Panc1 (cell line): ENCODE measurements around the gene GPR162. TPM values are rescaled to one million over a fixed set of nuclear protein-coding genes. Genes with fewer than 3 reads are reported as not detected.

Source experiments
- ATAC-seq: fragments of 200-7000 bp; cut with Tn5 transposase; 2 replicates; pipeline ENCODE4 v1.9.1; 2020; ENCODE audit warnings: mild to moderate bottlenecking, moderate library complexity
- BruUV-seq: library from RNA; stranded (reverse); fragments of 400-500 nt; replicated peaks from 2 replicates; lab custom pipeline; 2021; lab: Mats Ljungman, UMichigan
- CTCF ChIA-PET: fragments of 300-600 bp; sonication (Branson Sonifier 250); formaldehyde crosslinking; loops from one replicate; lab custom pipeline; 2022; ENCODE audit warnings: antibody characterized with exemption; lab: Charles Lee
- POLR2A ChIA-PET: fragments of 300-600 bp; sonication (Branson Sonifier 250); formaldehyde crosslinking; loops from one replicate; lab custom pipeline; 2022; ENCODE audit warnings: antibody characterized with exemption; lab: Charles Lee
- DNase-seq: peaks from one replicate; pipeline ENCODE4 v3.0.0-alpha.2; 2010; ENCODE audit warnings: low read depth, low spot score
- H3K27ac ChIP-seq: 2 replicates; pipeline ENCODE4 v1.5.1; 2011; ENCODE audit warnings: mild to moderate bottlenecking, low read length, inconsistent platforms
- H3K27me3 ChIP-seq: fragments of 200-500 bp; sonication (Bioruptor generic); 2 replicates; pipeline ENCODE4 v1.6.0; 2014; ENCODE audit warnings: low read length, inconsistent platforms; ENCODE audit not compliant: control insufficient read depth, insufficient read depth
- H3K36me3 ChIP-seq: fragments of 200-500 bp; sonication (Bioruptor generic); 2 replicates; pipeline ENCODE4 v1.5.1; 2014; ENCODE audit warnings: inconsistent platforms, mild to moderate bottlenecking, low read length, moderate library complexity; ENCODE audit not compliant: control insufficient read depth, insufficient read depth
- H3K4me1 ChIP-seq: 2 replicates; pipeline ENCODE4 v1.5.1; 2011; ENCODE audit warnings: inconsistent platforms, mild to moderate bottlenecking, low read length, moderate library complexity; ENCODE audit not compliant: control insufficient read depth, insufficient read depth
- H3K4me3 ChIP-seq, 2 experiments: 2 replicates each; pipeline ENCODE4 v1.5.1; 2011 to 2012; ENCODE audit warnings: low read depth in 2 of 2, low read length in 2 of 2, mild to moderate bottlenecking in 2 of 2, inconsistent platforms in 1 of 2, moderate library complexity in 1 of 2
- H3K9me3 ChIP-seq: fragments of 200-500 bp; sonication (Bioruptor generic); 2 replicates; pipeline ENCODE4 v1.5.1; 2014; ENCODE audit warnings: low read depth, mild to moderate bottlenecking, inconsistent platforms, low read length, moderate library complexity; ENCODE audit not compliant: control insufficient read depth, insufficient read depth
- CTCF ChIP-seq: fragments of 450-650 bp; IDR thresholded peaks from 2 replicates; pipeline ENCODE4 v1.5.1; 2017; ENCODE audit warnings: mild to moderate bottlenecking
- POLR2AphosphoS5 ChIP-seq: IDR thresholded peaks from 2 replicates; pipeline ENCODE4 v1.6.1; 2012; ENCODE audit warnings: mild to moderate bottlenecking, low read depth, low read length, moderate library complexity
- REST ChIP-seq, 2 experiments: IDR thresholded peaks; 2 replicates each; pipeline ENCODE4 v1.6.1; 2011 to 2012; ENCODE audit warnings: low read depth in 2 of 2, control low read depth in 1 of 2, low read length in 1 of 2, mild to moderate bottlenecking in 1 of 2, moderate library complexity in 1 of 2; ENCODE audit not compliant: insufficient read depth in 1 of 2
- SIN3A ChIP-seq: IDR thresholded peaks from 2 replicates; pipeline ENCODE4 v1.6.1; 2012; ENCODE audit warnings: low read depth, mild to moderate bottlenecking, low read length, moderate library complexity, borderline replicate concordance; ENCODE audit not compliant: insufficient read depth
- TCF7L2 ChIP-seq: IDR thresholded peaks from 2 replicates; pipeline ENCODE4 v1.6.1; 2011; ENCODE audit warnings: mild to moderate bottlenecking, low read depth, low read length, inconsistent platforms
- in situ Hi-C: cut with HindIII; loops from 2 replicates; pipeline ENCODE4 v1.10.0; 2016; ENCODE audit warnings: low sequenced_read_pairs, low pct_unique_long_range_greater_than_20kb
- intact Hi-C: fragments of 100-400 bp; cut with micrococcal nuclease; formaldehyde crosslinking; loops from one replicate; pipeline ENCODE4 v1.10.0; 2022; ENCODE audit not compliant: unreplicated experiment
- total RNA-seq: library from RNA; stranded (reverse); gene quantifications from one replicate; pipeline ENCODE4 v1.2.1, GENCODE V29; 2021; ENCODE audit not compliant: unreplicated experiment

The GPR162 gene
- total RNA-seq, 1 experiment from 2014 or later: 1.3 TPM

- Histone ChIP-seq H3K27me3 (no peaks in the 10 kb centered on the region), H3K4me1 (no peaks in the 10 kb centered on the region), H3K36me3 (no peaks in the 10 kb centered on the region), H3K27ac (no peak overlapping the region), H3K4me3 (no peak overlapping the region), H3K9me3 (no peaks in the 10 kb centered on the region)
- intact Hi-C loops (no loop called here), in situ Hi-C loops (no loop called here)
- ChIA-PET POLR2A (no interaction called here), CTCF (no interaction called here)
- ATAC-seq (no peak), DNase-seq (no peak)
- BruUV-seq: no TSS peak
- TF ChIP-seq POLR2AphosphoS5 (no peak), TCF7L2 (no peak), SIN3A (no peak), CTCF (no peak)
Measured at GRCh38 chr12:6796576-6796975, 25.0 kb upstream of the GPR162 start.

- Histone ChIP-seq H3K36me3 (no peaks in the 10 kb centered on the region), H3K4me1 (no peaks in the 10 kb centered on the region), H3K27ac (no peak overlapping the region), H3K9me3 (no peaks in the 10 kb centered on the region), H3K27me3 (no peaks in the 10 kb centered on the region), H3K4me3 (no peak overlapping the region)
- no TSS peak for BruUV-seq
- CTCF ChIA-PET: no interaction called here
- no peak for TF ChIP-seq SIN3A
- TF ChIP-seq CTCF: no peak
- TF ChIP-seq REST (IDR thresholded peaks at IDR 0.05; ENCODE audit: insufficient read depth in 1 of 2, low read depth in 2 of 2, low read length in 1 of 2): no peak
- TF ChIP-seq POLR2AphosphoS5: no peak
- no peak for TF ChIP-seq TCF7L2
- DNase-seq (no peak), ATAC-seq (no peak)
- POLR2A ChIA-PET: interaction anchor here (0.6 kb wide), 1 partner anchor 67 kb away, joined by 14 read pairs; no protein-coding TSS in a partner anchor
- intact Hi-C loops: no loop called here
- in situ Hi-C loops: no loop called here
Measured at GRCh38 chr12:6799147-6799546, 22.5 kb upstream of the GPR162 start.
